HepG2 (cell line): ENCODE results near the gene ZNF644. TPM values are rescaled to one million over a fixed set of nuclear protein-coding genes. Genes with fewer than 3 reads are reported as not detected.

Experiments used
- CREM ChIP-seq, 2 experiments: sonication (generic) in 1 of 2; formaldehyde crosslinking in 1 of 2; IDR thresholded peaks; 2 replicates each; pipeline versions ENCODE4 v1.4.0 to v1.6.1; 2016 to 2020; ENCODE audit warnings: antibody characterized with exemption in 1 of 2, mild to moderate bottlenecking in 1 of 2, missing genetic modification reagents in 1 of 2
- EED ChIP-seq: sonication (generic); formaldehyde crosslinking; IDR thresholded peaks from 2 replicates; pipeline ENCODE4 v1.5.0; 2020; ENCODE audit warnings: mild to moderate bottlenecking, missing genetic modification reagents
- FIP1L1 ChIP-seq: fragments of 200-400 bp; formaldehyde crosslinking; IDR thresholded peaks from 2 replicates; pipeline ENCODE4 v1.6.1; 2018; ENCODE audit warnings: low read depth, mild to moderate bottlenecking, low read length, moderate library complexity, borderline replicate concordance; ENCODE audit not compliant: insufficient read depth
- HDAC1 ChIP-seq: sonication (generic); formaldehyde crosslinking; IDR thresholded peaks from 2 replicates; pipeline ENCODE4 v1.5.1; 2020; ENCODE audit warnings: mild to moderate bottlenecking, missing genetic modification reagents
- HOMEZ ChIP-seq: IDR thresholded peaks from 2 replicates; pipeline ENCODE4 v1.6.1; 2016; ENCODE audit warnings: low read depth
- MIER2 ChIP-seq: IDR thresholded peaks from 2 replicates; pipeline ENCODE4 v1.6.1; 2016; ENCODE audit warnings: missing biosample characterization, missing genetic modification reagents
- REXO4 ChIP-seq: sonication (generic); formaldehyde crosslinking; IDR thresholded peaks from 2 replicates; pipeline ENCODE4 v1.8.0; 2022; ENCODE audit warnings: missing genetic modification reagents, mild to moderate bottlenecking, borderline replicate concordance
- SPEN ChIP-seq: sonication (generic); formaldehyde crosslinking; IDR thresholded peaks from 2 replicates; pipeline ENCODE4 v1.5.1; 2020; ENCODE audit warnings: low read depth, mild to moderate bottlenecking, missing genetic modification reagents
- TSC22D2 ChIP-seq: sonication (generic); formaldehyde crosslinking; IDR thresholded peaks from 2 replicates; pipeline ENCODE4 v1.5.1; 2020; ENCODE audit warnings: missing genetic modification reagents, mild to moderate bottlenecking, borderline replicate concordance
- ZC3H13 ChIP-seq: sonication (generic); formaldehyde crosslinking; IDR thresholded peaks from 2 replicates; pipeline ENCODE4 v1.8.1; 2023; ENCODE audit warnings: mild to moderate bottlenecking, missing genetic modification reagents, moderate library complexity
- ZFP36L2 ChIP-seq: sonication (generic); formaldehyde crosslinking; IDR thresholded peaks from 2 replicates; pipeline ENCODE4 v1.4.0; 2020; ENCODE audit warnings: missing genetic modification reagents
- ZNF101 ChIP-seq: sonication (generic); formaldehyde crosslinking; IDR thresholded peaks from 2 replicates; pipeline ENCODE4 v1.4.0; 2020; ENCODE audit warnings: mild to moderate bottlenecking, low read depth, missing genetic modification reagents, borderline replicate concordance
- ZNF124 ChIP-seq: sonication (generic); formaldehyde crosslinking; IDR thresholded peaks from 2 replicates; pipeline ENCODE4 v1.4.0; 2020; ENCODE audit warnings: missing genetic modification reagents
- ZNF30 ChIP-seq: sonication (generic); formaldehyde crosslinking; IDR thresholded peaks from 2 replicates; pipeline ENCODE4 v1.5.0; 2020; ENCODE audit warnings: mild to moderate bottlenecking, missing genetic modification reagents
- ZNF576 ChIP-seq: sonication (generic); formaldehyde crosslinking; IDR thresholded peaks from 2 replicates; pipeline ENCODE4 v1.4.0; 2020; ENCODE audit warnings: mild to moderate bottlenecking, missing genetic modification reagents
- ZNF772 ChIP-seq: sonication (generic); formaldehyde crosslinking; IDR thresholded peaks from 2 replicates; pipeline ENCODE4 v1.5.0; 2020; ENCODE audit warnings: mild to moderate bottlenecking, missing genetic modification reagents
- ZNF816 ChIP-seq: sonication (generic); formaldehyde crosslinking; IDR thresholded peaks from 2 replicates; pipeline ENCODE4 v1.8.0; 2022; ENCODE audit warnings: missing genetic modification reagents, mild to moderate bottlenecking, borderline replicate concordance
- polyA plus RNA-seq, 8 experiments: library from polyadenylated mRNA; depleted of rRNA in 3 of 8; stranded (reverse) in 7 of 8; unstranded in 1 of 8; fragments of >200 nt; fragmentation: Illumina TruSeq in 4 of 8; extraction: Trizol in 4 of 8; gene quantifications; 2 replicates each; pipeline versions ENCODE4 v1.2.1 to v1.2.3, GENCODE V29; 2011 to 2016; ENCODE audit warnings: low read depth in 4 of 8, missing spikeins in 1 of 8, mixed read lengths in 1 of 8; ENCODE audit not compliant: insufficient read depth in 1 of 8
- total RNA-seq, 5 experiments: library from RNA; depleted of rRNA; stranded (reverse); fragments of >200 nt; fragmentation: Illumina TruSeq; extraction: Trizol; gene quantifications; 2 replicates each; pipeline ENCODE4 v1.2.3, GENCODE V29; 2016; ENCODE audit warnings: low read depth in 1 of 5
- TF ChIP-seq, protein P1 (sequence below): sonication (generic); formaldehyde crosslinking; IDR thresholded peaks from 2 replicates; pipeline ENCODE4 v1.5.1; 2020; ENCODE audit warnings: mild to moderate bottlenecking, missing genetic modification reagents, borderline replicate concordance
- TF ChIP-seq, protein P2 (sequence below): sonication (generic); formaldehyde crosslinking; IDR thresholded peaks from 2 replicates; pipeline ENCODE4 v1.4.0; 2020; ENCODE audit warnings: mild to moderate bottlenecking, missing genetic modification reagents
- TF ChIP-seq, protein P3 (sequence below): sonication (generic); formaldehyde crosslinking; IDR thresholded peaks from 2 replicates; pipeline ENCODE4 v1.4.0; 2020; ENCODE audit warnings: missing genetic modification reagents, borderline replicate concordance

Gene ZNF644
- total and polyA plus RNA-seq, 2 of the 13 experiments (the other 11 are each of a cell fraction or from before 2014, with no cell fraction given): 17.7 to 51.7 TPM

DNA sequence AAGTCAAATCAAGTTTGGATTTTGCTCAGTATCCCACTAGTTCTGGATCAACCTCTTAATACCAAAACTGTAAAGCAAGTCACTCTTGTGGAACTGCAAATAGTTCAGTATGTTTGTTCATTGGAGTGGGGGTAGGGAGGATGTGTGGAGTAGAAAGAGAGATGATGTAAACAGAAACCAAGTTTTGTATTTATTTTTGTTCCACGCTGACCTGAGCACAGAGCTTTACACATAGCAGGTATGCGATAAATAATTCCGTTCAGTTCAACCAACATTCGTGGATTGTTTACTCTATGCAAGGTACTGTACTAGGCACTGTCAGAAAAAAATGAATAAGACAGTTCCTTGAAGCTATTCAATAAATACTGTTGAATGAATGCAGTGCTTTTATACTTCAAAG is 4.5 kb upstream of the ZNF644 start (continued):
- TF ChIP-seq, protein P1, sequence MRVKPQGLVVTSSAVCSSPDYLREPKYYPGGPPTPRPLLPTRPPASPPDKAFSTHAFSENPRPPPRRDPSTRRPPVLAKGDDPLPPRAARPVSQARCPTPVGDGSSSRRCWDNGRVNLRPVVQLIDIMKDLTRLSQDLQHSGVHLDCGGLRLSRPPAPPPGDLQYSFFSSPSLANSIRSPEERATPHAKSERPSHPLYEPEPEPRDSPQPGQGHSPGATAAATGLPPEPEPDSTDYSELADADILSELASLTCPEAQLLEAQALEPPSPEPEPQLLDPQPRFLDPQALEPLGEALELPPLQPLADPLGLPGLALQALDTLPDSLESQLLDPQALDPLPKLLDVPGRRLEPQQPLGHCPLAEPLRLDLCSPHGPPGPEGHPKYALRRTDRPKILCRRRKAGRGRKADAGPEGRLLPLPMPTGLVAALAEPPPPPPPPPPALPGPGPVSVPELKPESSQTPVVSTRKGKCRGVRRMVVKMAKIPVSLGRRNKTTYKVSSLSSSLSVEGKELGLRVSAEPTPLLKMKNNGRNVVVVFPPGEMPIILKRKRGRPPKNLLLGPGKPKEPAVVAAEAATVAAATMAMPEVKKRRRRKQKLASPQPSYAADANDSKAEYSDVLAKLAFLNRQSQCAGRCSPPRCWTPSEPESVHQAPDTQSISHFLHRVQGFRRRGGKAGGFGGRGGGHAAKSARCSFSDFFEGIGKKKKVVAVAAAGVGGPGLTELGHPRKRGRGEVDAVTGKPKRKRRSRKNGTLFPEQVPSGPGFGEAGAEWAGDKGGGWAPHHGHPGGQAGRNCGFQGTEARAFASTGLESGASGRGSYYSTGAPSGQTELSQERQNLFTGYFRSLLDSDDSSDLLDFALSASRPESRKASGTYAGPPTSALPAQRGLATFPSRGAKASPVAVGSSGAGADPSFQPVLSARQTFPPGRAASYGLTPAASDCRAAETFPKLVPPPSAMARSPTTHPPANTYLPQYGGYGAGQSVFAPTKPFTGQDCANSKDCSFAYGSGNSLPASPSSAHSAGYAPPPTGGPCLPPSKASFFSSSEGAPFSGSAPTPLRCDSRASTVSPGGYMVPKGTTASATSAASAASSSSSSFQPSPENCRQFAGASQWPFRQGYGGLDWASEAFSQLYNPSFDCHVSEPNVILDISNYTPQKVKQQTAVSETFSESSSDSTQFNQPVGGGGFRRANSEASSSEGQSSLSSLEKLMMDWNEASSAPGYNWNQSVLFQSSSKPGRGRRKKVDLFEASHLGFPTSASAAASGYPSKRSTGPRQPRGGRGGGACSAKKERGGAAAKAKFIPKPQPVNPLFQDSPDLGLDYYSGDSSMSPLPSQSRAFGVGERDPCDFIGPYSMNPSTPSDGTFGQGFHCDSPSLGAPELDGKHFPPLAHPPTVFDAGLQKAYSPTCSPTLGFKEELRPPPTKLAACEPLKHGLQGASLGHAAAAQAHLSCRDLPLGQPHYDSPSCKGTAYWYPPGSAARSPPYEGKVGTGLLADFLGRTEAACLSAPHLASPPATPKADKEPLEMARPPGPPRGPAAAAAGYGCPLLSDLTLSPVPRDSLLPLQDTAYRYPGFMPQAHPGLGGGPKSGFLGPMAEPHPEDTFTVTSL (CRISPR knock-in tag): peak; percentile 42; the same call in 1 of the 2 replicates
- TF ChIP-seq, protein P2, sequence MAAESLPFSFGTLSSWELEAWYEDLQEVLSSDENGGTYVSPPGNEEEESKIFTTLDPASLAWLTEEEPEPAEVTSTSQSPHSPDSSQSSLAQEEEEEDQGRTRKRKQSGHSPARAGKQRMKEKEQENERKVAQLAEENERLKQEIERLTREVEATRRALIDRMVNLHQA (CRISPR knock-in tag): no peak
- TF ChIP-seq REXO4: no peak
- TF ChIP-seq MIER2 (CRISPR knock-in tag): no peak
- TF ChIP-seq ZC3H13: no peak
- TF ChIP-seq ZNF124 (CRISPR knock-in tag): no peak
- peak; percentile 66; the same call in 1 of the 2 replicates for TF ChIP-seq HOMEZ (CRISPR knock-in tag)
- TF ChIP-seq ZFP36L2 (CRISPR knock-in tag): no peak
- no peak for TF ChIP-seq TSC22D2 (CRISPR knock-in tag)
- no peak for TF ChIP-seq CREM (IDR thresholded peaks at IDR 0.05)
- TF ChIP-seq CREM (CRISPR knock-in tag; IDR thresholded peaks at IDR 0.05): no peak
- TF ChIP-seq, protein P3, sequence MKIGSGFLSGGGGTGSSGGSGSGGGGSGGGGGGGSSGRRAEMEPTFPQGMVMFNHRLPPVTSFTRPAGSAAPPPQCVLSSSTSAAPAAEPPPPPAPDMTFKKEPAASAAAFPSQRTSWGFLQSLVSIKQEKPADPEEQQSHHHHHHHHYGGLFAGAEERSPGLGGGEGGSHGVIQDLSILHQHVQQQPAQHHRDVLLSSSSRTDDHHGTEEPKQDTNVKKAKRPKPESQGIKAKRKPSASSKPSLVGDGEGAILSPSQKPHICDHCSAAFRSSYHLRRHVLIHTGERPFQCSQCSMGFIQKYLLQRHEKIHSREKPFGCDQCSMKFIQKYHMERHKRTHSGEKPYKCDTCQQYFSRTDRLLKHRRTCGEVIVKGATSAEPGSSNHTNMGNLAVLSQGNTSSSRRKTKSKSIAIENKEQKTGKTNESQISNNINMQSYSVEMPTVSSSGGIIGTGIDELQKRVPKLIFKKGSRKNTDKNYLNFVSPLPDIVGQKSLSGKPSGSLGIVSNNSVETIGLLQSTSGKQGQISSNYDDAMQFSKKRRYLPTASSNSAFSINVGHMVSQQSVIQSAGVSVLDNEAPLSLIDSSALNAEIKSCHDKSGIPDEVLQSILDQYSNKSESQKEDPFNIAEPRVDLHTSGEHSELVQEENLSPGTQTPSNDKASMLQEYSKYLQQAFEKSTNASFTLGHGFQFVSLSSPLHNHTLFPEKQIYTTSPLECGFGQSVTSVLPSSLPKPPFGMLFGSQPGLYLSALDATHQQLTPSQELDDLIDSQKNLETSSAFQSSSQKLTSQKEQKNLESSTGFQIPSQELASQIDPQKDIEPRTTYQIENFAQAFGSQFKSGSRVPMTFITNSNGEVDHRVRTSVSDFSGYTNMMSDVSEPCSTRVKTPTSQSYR (CRISPR knock-in tag): peak; percentile 90
- TF ChIP-seq ZNF816: no peak
- no peak for TF ChIP-seq SPEN (CRISPR knock-in tag)
- no peak for TF ChIP-seq ZNF30 (CRISPR knock-in tag)
- TF ChIP-seq FIP1L1: no peak
- no peak for TF ChIP-seq EED
- TF ChIP-seq HDAC1: no peak
- no peak for TF ChIP-seq ZNF101 (CRISPR knock-in tag)
- TF ChIP-seq ZNF576 (CRISPR knock-in tag): no peak
- TF ChIP-seq ZNF772 (CRISPR knock-in tag): no peak
